Ishikawa (cell line): ENCODE data around the gene FAM3C.

Source experiments
- CEBPB ChIP-seq: IDR thresholded peaks from 2 replicates; pipeline ENCODE4 v1.6.1; 2012
- CREB1 ChIP-seq: IDR thresholded peaks from 2 replicates; pipeline ENCODE4 v1.6.1; 2012; ENCODE audit warnings: low read depth
- EGR1 ChIP-seq: IDR thresholded peaks from 2 replicates; pipeline ENCODE4 v1.6.1; 2012
- EP300 ChIP-seq: IDR thresholded peaks from 2 replicates; pipeline ENCODE4 v1.6.1; 2012; ENCODE audit warnings: borderline replicate concordance
- FOXM1 ChIP-seq: IDR thresholded peaks from 2 replicates; pipeline ENCODE4 v1.6.1; 2012; ENCODE audit warnings: low read depth, borderline replicate concordance
- MAX ChIP-seq: IDR thresholded peaks from 2 replicates; pipeline ENCODE4 v1.6.1; 2012
- NFIC ChIP-seq: IDR thresholded peaks from 2 replicates; pipeline ENCODE4 v1.6.1; 2012
- RAD21 ChIP-seq: IDR thresholded peaks from 2 replicates; pipeline ENCODE4 v1.6.1; 2012; ENCODE audit warnings: low read depth
- REST ChIP-seq: IDR thresholded peaks from 2 replicates; pipeline ENCODE4 v1.6.1; 2012; ENCODE audit warnings: low read depth, mild to moderate bottlenecking
- TAF1 ChIP-seq: IDR thresholded peaks from 2 replicates; pipeline ENCODE4 v1.6.1; 2012; ENCODE audit warnings: low read depth, mild to moderate bottlenecking
- TCF12 ChIP-seq: IDR thresholded peaks from 2 replicates; pipeline ENCODE4 v1.6.1; 2012; ENCODE audit warnings: low read depth
- TEAD4 ChIP-seq: IDR thresholded peaks from 2 replicates; pipeline ENCODE4 v1.6.1; 2012
- USF1 ChIP-seq: IDR thresholded peaks from 2 replicates; pipeline ENCODE4 v1.6.1; 2012
- YY1 ChIP-seq: IDR thresholded peaks from 2 replicates; pipeline ENCODE4 v1.6.1; 2012; ENCODE audit warnings: low read depth
- ZBTB7A ChIP-seq: IDR thresholded peaks from 2 replicates; pipeline ENCODE4 v1.6.1; 2012; ENCODE audit warnings: low read depth

The FAM3C gene

GRCh38 chr7:121395961-121396757, at the start of gene FAM3C:
Gene FAM3C, minus strand, starts transcription at chr7:121396308. Its CDS starts 13,339 bp downstream, at chr7:121382969.
- no peak for TF ChIP-seq CREB1
- peak; percentile 77 for TF ChIP-seq TAF1
- no peak; the same call in 1 of the 2 replicates for TF ChIP-seq NFIC
- peak; percentile 96 for TF ChIP-seq EGR1
- no peak for TF ChIP-seq CEBPB
- TF ChIP-seq TEAD4, result 0 out of 2 replicates have a peak, but pooled peaks have one; percentile 8
- no peak; the same call in 1 of the 2 replicates for TF ChIP-seq YY1
- no peak for TF ChIP-seq EP300
- TF ChIP-seq USF1, result peak; percentile 73
- TF ChIP-seq FOXM1, result no peak
- peak; percentile 19; the same call in 1 of the 2 replicates for TF ChIP-seq TCF12
- no peak for TF ChIP-seq REST
- TF ChIP-seq MAX, result peak; percentile 94
- peak; percentile 13; the same call in 1 of the 2 replicates for TF ChIP-seq RAD21
- TF ChIP-seq ZBTB7A, result peak; percentile 89

- TF ChIP-seq NFIC (no peak), TEAD4 (no peak), REST (no peak), EP300 (no peak), MAX (no peak), FOXM1 (no peak), YY1 (no peak), CEBPB (no peak), USF1 (no peak), EGR1 (no peak), RAD21 (no peak), TAF1 (no peak), ZBTB7A (no peak), CREB1 (no peak), TCF12 (no peak)
Measured at GRCh38 chr7:121442845-121443244, 46.7 kb upstream of the FAM3C start.

GRCh38 chr7:121440857-121441503, 44.9 kb upstream of the FAM3C start:
- TF ChIP-seq RAD21 (no peak), CEBPB (no peak), MAX (no peak), ZBTB7A (no peak), NFIC (no peak), EGR1 (no peak)

- TF ChIP-seq TCF12 (no peak), CEBPB (no peak), REST (no peak), TAF1 (no peak), USF1 (no peak), TEAD4 (no peak), NFIC (no peak), EGR1 (no peak), EP300 (no peak), YY1 (no peak), CREB1 (no peak), FOXM1 (no peak)
Measured at GRCh38 chr7:121437470-121437869, 41.4 kb upstream of the FAM3C start.
